ENCODE data around the gene SMIM23.

- TF ChIP-seq, protein P1, sequence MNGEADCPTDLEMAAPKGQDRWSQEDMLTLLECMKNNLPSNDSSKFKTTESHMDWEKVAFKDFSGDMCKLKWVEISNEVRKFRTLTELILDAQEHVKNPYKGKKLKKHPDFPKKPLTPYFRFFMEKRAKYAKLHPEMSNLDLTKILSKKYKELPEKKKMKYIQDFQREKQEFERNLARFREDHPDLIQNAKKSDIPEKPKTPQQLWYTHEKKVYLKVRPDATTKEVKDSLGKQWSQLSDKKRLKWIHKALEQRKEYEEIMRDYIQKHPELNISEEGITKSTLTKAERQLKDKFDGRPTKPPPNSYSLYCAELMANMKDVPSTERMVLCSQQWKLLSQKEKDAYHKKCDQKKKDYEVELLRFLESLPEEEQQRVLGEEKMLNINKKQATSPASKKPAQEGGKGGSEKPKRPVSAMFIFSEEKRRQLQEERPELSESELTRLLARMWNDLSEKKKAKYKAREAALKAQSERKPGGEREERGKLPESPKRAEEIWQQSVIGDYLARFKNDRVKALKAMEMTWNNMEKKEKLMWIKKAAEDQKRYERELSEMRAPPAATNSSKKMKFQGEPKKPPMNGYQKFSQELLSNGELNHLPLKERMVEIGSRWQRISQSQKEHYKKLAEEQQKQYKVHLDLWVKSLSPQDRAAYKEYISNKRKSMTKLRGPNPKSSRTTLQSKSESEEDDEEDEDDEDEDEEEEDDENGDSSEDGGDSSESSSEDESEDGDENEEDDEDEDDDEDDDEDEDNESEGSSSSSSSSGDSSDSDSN (CRISPR knock-in tag; IDR thresholded peaks at IDR 0.05) = no peak
- TF ChIP-seq FOXM1 (CRISPR knock-in tag; IDR thresholded peaks at IDR 0.05) (no peak), CTCF (CRISPR knock-in tag; IDR thresholded peaks at IDR 0.05) (no peak), EZH2 (conservative IDR thresholded peaks at IDR 0.05; ENCODE audit: low read depth, low read length) (no peak), ZBTB7B (CRISPR knock-in tag; IDR thresholded peaks at IDR 0.05) (no peak), ZSCAN9 (CRISPR knock-in tag; IDR thresholded peaks at IDR 0.05; ENCODE audit: borderline replicate concordance) (no peak), ZZZ3 (CRISPR knock-in tag; IDR thresholded peaks at IDR 0.05; ENCODE audit: borderline replicate concordance) (no peak), TCF7L2 (IDR thresholded peaks at IDR 0.05; ENCODE audit: low read depth, low read length) (no peak), HDAC6 (IDR thresholded peaks at IDR 0.05; ENCODE audit: low read depth, low read length) (no peak), ISX (CRISPR knock-in tag; conservative IDR thresholded peaks at IDR 0.05) (no peak), ZNF496 (CRISPR knock-in tag; IDR thresholded peaks at IDR 0.05; ENCODE audit: insufficient replicate concordance) (no peak), ZNF24 (IDR thresholded peaks at IDR 0.05) (no peak)
- TF ChIP-seq, protein P2, sequence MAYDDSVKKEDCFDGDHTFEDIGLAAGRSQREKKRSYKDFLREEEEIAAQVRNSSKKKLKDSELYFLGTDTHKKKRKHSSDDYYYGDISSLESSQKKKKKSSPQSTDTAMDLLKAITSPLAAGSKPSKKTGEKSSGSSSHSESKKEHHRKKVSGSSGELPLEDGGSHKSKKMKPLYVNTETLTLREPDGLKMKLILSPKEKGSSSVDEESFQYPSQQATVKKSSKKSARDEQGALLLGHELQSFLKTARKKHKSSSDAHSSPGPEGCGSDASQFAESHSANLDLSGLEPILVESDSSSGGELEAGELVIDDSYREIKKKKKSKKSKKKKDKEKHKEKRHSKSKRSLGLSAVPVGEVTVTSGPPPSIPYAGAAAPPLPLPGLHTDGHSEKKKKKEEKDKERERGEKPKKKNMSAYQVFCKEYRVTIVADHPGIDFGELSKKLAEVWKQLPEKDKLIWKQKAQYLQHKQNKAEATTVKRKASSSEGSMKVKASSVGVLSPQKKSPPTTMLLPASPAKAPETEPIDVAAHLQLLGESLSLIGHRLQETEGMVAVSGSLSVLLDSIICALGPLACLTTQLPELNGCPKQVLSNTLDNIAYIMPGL (CRISPR knock-in tag; IDR thresholded peaks at IDR 0.05; ENCODE audit: borderline replicate concordance in 1 of 2, low read depth in 1 of 2) = no peak
Observed at GRCh38 chr5:171773106-171773505, 12.5 kb upstream of the SMIM23 start.
